Ishikawa (cell line): ENCODE measurements around the gene TRIOBP.

Experiments
- CEBPB ChIP-seq: IDR thresholded peaks from 2 replicates; pipeline ENCODE4 v1.6.1; 2012
- CREB1 ChIP-seq: IDR thresholded peaks from 2 replicates; pipeline ENCODE4 v1.6.1; 2012; ENCODE audit warnings: low read depth
- EGR1 ChIP-seq: IDR thresholded peaks from 2 replicates; pipeline ENCODE4 v1.6.1; 2012
- EP300 ChIP-seq: IDR thresholded peaks from 2 replicates; pipeline ENCODE4 v1.6.1; 2012; ENCODE audit warnings: borderline replicate concordance
- FOXM1 ChIP-seq: IDR thresholded peaks from 2 replicates; pipeline ENCODE4 v1.6.1; 2012; ENCODE audit warnings: low read depth, borderline replicate concordance
- RAD21 ChIP-seq: IDR thresholded peaks from 2 replicates; pipeline ENCODE4 v1.6.1; 2012; ENCODE audit warnings: low read depth
- TAF1 ChIP-seq: IDR thresholded peaks from 2 replicates; pipeline ENCODE4 v1.6.1; 2012; ENCODE audit warnings: low read depth, mild to moderate bottlenecking
- TCF12 ChIP-seq: IDR thresholded peaks from 2 replicates; pipeline ENCODE4 v1.6.1; 2012; ENCODE audit warnings: low read depth
- TEAD4 ChIP-seq: IDR thresholded peaks from 2 replicates; pipeline ENCODE4 v1.6.1; 2012
- YY1 ChIP-seq: IDR thresholded peaks from 2 replicates; pipeline ENCODE4 v1.6.1; 2012; ENCODE audit warnings: low read depth
- TF ChIP-seq, protein P1 (sequence below): IDR thresholded peaks from 2 replicates; pipeline ENCODE4 v1.6.1; 2012
- TF ChIP-seq, protein P2 (sequence below): IDR thresholded peaks from 2 replicates; pipeline ENCODE4 v1.6.1; 2012; ENCODE audit warnings: low read depth, mild to moderate bottlenecking
- TF ChIP-seq, protein P3 (sequence below): IDR thresholded peaks from 2 replicates; pipeline ENCODE4 v1.6.1; 2012

DNA sequence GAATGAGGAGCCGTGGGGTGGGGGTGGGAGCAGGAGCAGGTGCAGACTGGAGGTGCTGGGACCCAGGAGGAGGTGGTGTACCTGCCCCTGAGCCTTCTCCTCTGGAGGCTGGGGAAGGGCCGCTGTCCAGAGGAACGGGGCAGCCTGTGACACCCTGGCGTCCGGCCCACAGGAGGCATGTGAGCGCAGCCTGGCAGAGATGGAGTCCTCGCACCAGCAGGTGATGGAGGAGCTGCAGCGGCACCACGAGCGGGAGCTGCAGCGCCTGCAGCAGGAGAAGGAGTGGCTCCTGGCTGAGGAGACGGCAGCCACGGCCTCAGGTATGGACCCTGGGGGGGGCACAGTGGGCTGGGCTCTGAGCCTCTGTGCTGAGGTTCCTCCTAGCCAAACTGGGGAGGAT lies 68.7 kb downstream of the TRIOBP start:
- TF ChIP-seq YY1: no peak
- no peak for TF ChIP-seq CEBPB
- no peak for TF ChIP-seq CREB1
- no peak for TF ChIP-seq EGR1
- TF ChIP-seq TEAD4: no peak
- TF ChIP-seq EP300: no peak
- TF ChIP-seq TCF12: no peak
- TF ChIP-seq TAF1: no peak
- TF ChIP-seq, protein P1, sequence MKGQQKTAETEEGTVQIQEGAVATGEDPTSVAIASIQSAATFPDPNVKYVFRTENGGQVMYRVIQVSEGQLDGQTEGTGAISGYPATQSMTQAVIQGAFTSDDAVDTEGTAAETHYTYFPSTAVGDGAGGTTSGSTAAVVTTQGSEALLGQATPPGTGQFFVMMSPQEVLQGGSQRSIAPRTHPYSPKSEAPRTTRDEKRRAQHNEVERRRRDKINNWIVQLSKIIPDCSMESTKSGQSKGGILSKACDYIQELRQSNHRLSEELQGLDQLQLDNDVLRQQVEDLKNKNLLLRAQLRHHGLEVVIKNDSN: no peak
- TF ChIP-seq, protein P2, sequence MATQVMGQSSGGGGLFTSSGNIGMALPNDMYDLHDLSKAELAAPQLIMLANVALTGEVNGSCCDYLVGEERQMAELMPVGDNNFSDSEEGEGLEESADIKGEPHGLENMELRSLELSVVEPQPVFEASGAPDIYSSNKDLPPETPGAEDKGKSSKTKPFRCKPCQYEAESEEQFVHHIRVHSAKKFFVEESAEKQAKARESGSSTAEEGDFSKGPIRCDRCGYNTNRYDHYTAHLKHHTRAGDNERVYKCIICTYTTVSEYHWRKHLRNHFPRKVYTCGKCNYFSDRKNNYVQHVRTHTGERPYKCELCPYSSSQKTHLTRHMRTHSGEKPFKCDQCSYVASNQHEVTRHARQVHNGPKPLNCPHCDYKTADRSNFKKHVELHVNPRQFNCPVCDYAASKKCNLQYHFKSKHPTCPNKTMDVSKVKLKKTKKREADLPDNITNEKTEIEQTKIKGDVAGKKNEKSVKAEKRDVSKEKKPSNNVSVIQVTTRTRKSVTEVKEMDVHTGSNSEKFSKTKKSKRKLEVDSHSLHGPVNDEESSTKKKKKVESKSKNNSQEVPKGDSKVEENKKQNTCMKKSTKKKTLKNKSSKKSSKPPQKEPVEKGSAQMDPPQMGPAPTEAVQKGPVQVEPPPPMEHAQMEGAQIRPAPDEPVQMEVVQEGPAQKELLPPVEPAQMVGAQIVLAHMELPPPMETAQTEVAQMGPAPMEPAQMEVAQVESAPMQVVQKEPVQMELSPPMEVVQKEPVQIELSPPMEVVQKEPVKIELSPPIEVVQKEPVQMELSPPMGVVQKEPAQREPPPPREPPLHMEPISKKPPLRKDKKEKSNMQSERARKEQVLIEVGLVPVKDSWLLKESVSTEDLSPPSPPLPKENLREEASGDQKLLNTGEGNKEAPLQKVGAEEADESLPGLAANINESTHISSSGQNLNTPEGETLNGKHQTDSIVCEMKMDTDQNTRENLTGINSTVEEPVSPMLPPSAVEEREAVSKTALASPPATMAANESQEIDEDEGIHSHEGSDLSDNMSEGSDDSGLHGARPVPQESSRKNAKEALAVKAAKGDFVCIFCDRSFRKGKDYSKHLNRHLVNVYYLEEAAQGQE: no peak
- no peak for TF ChIP-seq RAD21
- TF ChIP-seq, protein P3, sequence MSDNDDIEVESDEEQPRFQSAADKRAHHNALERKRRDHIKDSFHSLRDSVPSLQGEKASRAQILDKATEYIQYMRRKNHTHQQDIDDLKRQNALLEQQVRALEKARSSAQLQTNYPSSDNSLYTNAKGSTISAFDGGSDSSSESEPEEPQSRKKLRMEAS: no peak
- no peak for TF ChIP-seq FOXM1
